Anterior cingulate cortex (tissue), 58 donors: ENCODE results near the gene INO80B.
"Not testable (repeated sequence)": the region's sequence is repeated elsewhere in the genome, so short reads cannot be mapped to it uniquely, and the experiment has no call there.

Source experiments
- DNase-seq, 58 donors: peaks; one replicate each; lab custom pipeline; 2025; lab: John Stamatoyannopoulos, UW

Gene INO80B

GRCh38 chr2:74424995-74425406 is 29.9 kb upstream of the INO80B start:
- no peak for DNase-seq

DNA sequence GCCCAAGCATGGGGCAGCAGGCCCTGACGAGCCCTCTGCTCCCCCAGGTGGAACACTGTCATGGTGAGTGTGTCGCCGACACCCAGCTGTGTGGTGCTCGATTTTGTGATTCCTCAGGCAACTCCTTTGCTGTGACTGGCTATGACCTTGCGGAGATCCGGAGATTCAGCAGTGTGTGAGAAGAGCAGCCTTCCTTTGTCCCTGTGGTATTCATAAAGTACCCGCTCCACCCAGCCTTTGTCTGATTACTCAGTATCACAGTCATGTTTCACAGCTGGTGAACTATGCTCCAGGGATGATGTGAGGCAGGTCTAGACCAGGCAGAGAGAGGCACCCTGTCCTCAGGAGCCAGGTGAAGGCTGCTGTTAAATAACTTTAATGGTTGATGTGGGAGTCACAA is 29.4 kb upstream of the INO80B start:
- no peak for DNase-seq

DNA sequence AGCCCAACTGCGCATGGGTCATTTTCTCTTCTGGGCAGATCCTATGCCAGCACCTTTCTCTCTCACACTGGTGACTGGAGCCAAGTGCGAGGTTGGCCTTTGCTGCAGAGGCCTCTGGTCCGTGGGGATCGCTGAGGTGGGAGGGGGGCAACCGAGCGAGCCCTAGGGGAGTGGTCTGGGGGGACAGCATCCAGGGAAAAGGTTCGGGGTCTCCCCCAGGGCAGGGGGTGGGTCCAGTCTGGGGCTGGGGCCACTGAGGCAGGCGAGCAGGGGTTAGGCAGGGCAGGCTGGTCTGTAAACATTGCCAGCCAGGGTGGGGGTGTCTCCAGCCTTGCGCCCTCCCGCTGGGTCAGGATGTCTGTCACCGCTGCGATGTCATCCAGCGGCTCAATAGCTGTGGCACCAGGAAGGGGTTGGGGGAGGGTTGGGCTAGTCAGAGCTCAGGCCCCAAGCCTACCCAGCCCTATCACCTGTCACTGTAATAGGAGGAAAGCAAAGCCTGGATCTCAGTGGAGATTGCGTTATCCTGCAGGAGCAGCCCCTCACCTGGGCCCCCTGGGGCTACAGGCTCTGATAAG is 28.6 kb upstream of the INO80B start:
- DNase-seq: no peak

DNA sequence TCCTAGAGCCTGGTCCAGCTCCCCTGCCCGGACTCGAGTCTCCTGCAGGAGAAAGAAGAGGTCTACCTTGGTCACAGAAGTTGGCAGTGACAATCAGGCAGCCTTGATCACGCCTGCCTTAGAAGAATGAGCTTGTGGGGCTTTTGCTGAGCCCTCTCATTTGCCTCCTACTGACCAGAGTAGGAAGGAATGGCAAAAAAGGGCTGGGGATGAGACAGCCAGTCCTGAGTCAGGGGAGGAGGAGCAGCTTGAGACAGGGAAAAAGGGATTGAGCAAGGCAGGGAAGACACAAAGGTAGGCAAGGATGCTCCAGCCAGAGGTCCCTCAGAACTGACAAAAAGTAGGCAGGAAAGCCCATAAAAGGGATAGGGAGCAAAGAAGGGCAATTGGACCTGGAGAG is 27.3 kb upstream of the INO80B start:
- DNase-seq: no peak

DNA sequence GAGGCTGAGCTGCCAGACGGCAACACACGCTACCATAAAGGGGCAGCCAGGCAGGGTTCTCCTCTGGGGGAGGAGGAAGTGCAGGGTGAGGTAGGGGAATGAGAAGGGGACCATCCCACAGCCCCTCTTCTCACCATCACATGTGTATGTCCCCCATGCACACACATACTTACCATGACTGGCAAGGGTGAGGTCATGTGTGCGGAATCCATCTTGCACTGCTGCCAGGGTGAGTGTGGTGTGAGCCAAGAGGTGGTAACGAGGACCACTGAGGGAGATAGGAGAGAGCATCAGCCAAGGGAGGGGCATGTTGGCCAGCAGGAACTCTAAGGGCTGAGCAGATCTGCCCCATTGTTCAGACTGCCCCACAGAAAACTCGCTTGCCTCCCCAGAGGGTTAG is 26.2 kb upstream of the INO80B start:
- no peak for DNase-seq

DNA sequence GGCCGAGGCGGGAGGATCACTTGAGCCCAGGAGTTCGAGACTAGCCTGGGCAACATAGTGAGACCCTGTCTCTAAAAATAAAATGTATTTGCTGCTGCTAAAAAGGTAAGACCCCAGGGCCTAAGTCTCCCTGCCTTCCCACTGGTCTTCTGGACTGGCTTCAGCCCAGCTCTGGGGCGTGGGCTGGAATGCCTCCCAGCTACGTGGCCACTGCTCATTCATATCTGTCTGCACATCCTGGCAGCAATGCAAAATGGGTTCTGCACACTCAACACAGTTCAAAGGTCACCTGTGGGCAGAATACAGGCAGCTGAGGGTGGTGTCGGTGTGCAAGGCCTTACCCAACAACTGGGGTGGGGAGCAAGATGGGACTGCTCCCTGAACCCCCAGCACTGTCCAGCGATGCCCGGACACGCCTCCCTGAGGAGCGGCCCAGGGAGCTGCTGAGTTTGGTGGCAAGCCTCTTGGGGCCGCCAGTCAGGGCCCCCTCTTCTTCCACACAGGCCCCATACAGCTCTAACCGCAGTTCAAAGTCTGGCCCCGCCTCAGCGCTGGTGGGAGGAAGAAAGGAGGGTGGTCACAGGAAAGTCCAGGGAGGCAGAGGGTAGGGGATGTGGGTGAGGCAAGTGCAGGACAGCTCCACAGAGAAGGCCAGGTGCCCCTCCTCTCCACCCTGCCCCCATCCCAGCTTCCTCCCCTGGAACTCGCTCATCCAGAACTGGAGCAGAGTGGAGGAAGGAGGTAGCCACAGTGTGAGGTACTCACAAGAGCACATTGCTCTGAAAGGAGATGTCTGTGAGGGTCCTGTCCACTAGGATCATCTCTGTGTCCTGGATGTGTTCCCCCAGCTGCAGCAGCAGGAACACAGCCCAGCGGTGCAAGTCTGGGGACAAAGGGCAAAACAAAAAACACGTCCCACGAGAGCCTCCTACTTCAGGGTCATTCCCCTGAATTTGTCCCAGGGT is 25.1 kb upstream of the INO80B start:
- no peak for DNase-seq

GRCh38 chr2:74430502-74430901 is 24.4 kb upstream of the INO80B start:
- no peak for DNase-seq

DNA sequence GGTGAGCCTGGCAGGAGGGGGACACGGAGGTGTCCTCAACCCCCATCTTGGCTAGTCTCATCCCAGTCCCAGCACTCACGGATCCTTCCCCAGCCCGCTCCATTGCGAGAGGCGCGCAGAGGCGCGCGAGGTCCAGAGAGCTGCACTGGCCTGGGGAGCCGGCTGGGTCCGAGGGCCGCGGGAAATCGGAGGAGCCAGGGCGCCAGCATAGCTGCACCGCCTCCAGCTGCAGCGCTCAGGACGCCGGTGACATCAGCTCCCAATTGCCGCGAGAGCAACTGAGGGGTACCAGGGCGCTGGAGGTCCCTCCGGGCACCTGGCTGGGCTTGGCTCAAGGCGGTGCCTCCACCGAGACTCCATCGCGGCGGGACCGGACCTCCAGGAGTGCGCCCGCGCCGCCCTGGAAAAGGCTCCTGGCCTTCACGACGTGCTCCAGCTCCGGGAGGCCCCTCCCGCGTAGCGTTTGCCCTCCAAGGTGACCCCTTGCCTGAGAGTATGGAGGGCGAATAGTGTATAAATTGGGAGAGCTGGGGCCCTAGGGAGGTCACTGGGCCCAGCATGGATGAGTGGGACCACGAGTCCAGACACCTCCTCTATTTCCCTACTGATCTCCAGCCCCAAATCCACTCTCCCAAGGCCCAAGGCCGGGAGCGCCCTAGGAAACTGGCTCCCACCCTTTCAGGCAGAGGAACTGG is 18.6 kb upstream of the INO80B start:
- DNase-seq: no peak

- DNase-seq: no peak
Measured at GRCh38 chr2:74436848-74437695, 17.8 kb upstream of the INO80B start.

GRCh38 chr2:74438248-74438647 is 16.6 kb upstream of the INO80B start:
- no peak for DNase-seq

- DNase-seq: no peak
Measured at GRCh38 chr2:74439373-74439772, 15.5 kb upstream of the INO80B start.

- peak in 57 of 58 donors; percentile 10 to 96 (median 78) for DNase-seq
Measured at GRCh38 chr2:74439803-74440377, 15.0 kb upstream of the INO80B start.

DNA sequence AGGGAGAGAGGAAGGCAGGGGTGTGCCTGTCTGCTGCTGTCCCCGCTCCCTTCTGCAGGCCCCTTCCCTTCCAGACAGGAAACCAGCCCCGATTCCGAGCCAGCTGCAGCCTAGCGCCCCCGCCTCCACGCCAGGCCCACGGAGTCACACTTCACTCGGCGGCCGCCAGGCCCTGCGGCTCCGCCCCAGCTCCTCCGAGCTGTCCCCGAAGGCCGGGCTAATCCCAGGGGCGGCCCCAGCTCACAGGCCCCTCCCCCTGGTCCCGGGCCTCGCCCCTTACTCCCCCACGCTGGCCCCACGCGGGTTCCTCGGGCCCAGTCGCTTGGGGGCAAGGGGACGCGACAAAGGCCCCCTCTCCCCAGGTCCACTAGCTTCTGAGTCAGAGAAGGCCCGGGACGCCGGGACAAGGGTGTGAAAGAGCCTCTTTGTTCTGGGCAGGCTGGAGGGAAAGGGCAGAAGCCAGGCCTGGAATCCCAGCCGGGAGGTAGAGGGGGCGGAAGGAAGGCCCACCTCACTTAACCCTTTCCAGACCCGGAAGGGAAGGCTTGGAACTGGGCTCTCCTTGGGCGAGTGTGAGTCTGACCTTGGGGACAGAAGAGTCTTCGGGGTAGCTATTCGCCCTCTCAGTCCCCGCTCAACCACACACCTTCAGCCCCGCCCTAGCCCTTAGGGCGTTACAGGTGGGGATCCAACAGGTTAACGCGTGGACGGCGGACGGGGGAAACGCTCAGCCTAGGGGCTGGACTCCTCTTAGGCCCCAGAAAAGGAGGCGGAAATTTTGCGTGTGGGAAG is 14.3 kb upstream of the INO80B start:
- peak in 56 of 58 donors; percentile 37 to 95 (median 84) for DNase-seq

- DNase-seq: peak in 10 of 58 donors; percentile 14 to 70 (median 52)
Measured at GRCh38 chr2:74441170-74441689, 13.7 kb upstream of the INO80B start.

DNA sequence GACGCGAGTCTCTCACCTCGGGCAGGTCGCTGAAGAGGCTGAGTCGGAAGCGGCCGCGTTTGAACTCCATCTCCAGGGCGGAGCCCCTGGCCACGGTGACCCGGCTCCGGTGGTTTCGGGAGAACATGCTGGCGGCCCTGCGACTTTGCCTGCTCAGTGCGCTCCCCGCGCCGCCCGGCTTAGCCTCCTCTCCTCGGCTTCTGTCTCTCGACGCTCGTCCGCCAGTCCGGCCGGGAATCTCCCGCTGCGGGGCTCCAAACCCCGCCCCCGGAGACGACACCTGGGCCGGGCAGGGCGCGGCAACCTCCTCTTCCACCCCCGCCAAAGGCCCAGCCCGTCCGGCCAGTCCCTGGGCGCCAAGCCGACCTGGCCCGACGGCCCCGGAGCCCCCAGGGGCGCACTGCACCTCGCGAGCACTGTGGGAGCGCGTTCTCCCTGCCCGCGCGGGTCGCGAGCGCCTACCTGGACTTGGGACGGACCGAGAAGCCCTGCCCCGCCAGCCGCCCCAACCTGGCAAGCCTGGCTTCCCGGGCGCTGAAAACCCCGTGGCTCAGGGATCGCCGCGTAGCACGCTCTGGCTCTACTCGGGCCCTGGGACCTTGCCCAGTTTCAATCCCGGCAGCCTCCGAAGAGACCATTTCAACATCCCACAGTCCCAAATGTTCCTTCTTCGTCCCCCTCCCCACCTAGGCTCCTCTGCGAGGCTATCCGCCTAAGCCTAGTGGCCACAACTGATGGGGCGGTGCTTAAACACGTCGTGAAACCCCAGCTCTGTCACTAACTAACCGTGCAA is 13.0 kb upstream of the INO80B start, which contains the start of gene RTKN:
TSS of gene RTKN (minus strand) at position 248 of the 793 bp plus-strand sequence. CDS start at position 127, 121 bp downstream.
- peak in 5 of 58 donors; percentile 25 to 40 (median 32) for DNase-seq

GRCh38 chr2:74442483-74443297 is 12.2 kb upstream of the INO80B start:
- DNase-seq: not testable (repeated sequence)
